ENCODE data around the gene STRBP.

STRBP gene

DNA sequence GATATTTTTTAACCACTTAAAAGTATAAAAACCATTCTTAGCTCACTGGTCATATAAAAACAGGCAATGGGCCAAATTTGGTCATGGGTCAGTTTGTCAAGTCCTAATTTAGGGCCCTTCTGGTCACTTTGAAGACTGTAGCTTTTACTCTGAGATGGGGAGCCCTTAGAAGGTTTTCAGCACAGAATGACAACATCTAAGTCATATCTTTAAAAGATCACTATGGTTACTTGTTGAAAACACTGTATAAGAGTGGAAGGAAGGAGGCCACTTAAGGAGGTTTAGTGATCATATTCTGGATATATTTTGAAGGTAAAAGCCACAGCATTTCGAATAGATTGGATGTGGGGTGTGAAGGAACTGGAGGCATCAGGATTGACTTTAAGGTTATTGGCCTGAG lies 76.7 kb downstream of the STRBP start:
- TF ChIP-seq SIN3A (IDR thresholded peaks at IDR 0.05; ENCODE audit: borderline replicate concordance, insufficient read depth, low read length) (no peak), FOXP2 (optimal IDR thresholded peaks at IDR 0.05; ENCODE audit: borderline replicate concordance, extremely low read depth, extremely low read length, insufficient read depth) (no peak), TAF1 (IDR thresholded peaks at IDR 0.05; ENCODE audit: borderline replicate concordance, insufficient read depth, low read length) (no peak), POLR2AphosphoS5 (IDR thresholded peaks at IDR 0.05; ENCODE audit: low read depth, low read length) (no peak)
- TF ChIP-seq, protein P1, sequence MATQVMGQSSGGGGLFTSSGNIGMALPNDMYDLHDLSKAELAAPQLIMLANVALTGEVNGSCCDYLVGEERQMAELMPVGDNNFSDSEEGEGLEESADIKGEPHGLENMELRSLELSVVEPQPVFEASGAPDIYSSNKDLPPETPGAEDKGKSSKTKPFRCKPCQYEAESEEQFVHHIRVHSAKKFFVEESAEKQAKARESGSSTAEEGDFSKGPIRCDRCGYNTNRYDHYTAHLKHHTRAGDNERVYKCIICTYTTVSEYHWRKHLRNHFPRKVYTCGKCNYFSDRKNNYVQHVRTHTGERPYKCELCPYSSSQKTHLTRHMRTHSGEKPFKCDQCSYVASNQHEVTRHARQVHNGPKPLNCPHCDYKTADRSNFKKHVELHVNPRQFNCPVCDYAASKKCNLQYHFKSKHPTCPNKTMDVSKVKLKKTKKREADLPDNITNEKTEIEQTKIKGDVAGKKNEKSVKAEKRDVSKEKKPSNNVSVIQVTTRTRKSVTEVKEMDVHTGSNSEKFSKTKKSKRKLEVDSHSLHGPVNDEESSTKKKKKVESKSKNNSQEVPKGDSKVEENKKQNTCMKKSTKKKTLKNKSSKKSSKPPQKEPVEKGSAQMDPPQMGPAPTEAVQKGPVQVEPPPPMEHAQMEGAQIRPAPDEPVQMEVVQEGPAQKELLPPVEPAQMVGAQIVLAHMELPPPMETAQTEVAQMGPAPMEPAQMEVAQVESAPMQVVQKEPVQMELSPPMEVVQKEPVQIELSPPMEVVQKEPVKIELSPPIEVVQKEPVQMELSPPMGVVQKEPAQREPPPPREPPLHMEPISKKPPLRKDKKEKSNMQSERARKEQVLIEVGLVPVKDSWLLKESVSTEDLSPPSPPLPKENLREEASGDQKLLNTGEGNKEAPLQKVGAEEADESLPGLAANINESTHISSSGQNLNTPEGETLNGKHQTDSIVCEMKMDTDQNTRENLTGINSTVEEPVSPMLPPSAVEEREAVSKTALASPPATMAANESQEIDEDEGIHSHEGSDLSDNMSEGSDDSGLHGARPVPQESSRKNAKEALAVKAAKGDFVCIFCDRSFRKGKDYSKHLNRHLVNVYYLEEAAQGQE (IDR thresholded peaks at IDR 0.05; ENCODE audit: insufficient read depth in 1 of 2, low read depth in 2 of 2, low read length in 2 of 2), result no peak

DNA sequence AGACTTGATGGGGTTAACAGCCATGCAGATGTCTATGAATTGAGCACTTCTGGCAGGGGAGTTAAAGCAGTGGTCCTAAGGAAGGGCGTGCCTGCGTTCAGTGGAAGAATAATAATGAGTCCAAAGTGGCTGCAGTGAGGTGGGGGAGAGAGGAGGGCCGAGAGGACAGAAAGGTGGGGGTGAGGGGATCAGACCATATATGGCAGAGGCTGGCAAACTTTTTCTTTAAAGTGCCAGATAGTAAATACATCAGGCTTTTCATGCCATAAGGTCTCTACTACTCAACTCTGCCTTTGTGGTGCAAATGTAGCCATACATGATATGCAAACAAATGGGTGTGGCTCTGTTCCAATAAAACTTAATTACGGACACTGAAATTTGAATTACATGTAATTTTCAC lies 77.1 kb downstream of the STRBP start:
- TF ChIP-seq SIN3A (IDR thresholded peaks at IDR 0.05; ENCODE audit: borderline replicate concordance, insufficient read depth, low read length) (no peak), FOXP2 (optimal IDR thresholded peaks at IDR 0.05; ENCODE audit: borderline replicate concordance, extremely low read depth, extremely low read length, insufficient read depth) (no peak), POLR2AphosphoS5 (IDR thresholded peaks at IDR 0.05; ENCODE audit: low read depth, low read length) (no peak), TAF1 (IDR thresholded peaks at IDR 0.05; ENCODE audit: borderline replicate concordance, insufficient read depth, low read length) (no peak)
- TF ChIP-seq, protein P1 (IDR thresholded peaks at IDR 0.05; ENCODE audit: insufficient read depth in 1 of 2, low read depth in 2 of 2, low read length in 2 of 2), result no peak

DNA sequence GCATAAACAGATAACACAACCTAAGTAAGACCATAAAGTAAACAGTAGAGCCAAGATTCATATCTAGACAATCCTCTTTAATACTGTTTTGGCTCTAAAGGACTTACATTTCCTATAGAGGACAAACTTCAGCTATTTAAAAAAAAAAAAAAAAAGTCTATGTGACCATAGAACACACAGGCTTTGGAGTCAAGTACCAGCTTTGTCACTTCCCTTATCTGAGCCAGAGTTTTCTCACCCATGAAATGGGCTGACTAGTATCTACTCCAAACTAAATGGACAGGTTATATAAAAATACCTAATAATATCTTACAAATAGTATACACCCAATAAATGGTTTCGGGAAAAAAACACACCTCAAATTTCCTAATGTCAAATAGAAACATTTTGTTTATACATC lies 81.3 kb downstream of the STRBP start:
- TF ChIP-seq SIN3A (IDR thresholded peaks at IDR 0.05; ENCODE audit: borderline replicate concordance, insufficient read depth, low read length), result no peak
- TF ChIP-seq POLR2AphosphoS5 (IDR thresholded peaks at IDR 0.05; ENCODE audit: low read depth, low read length), result no peak
- TF ChIP-seq FOXP2 (optimal IDR thresholded peaks at IDR 0.05; ENCODE audit: borderline replicate concordance, extremely low read depth, extremely low read length, insufficient read depth), result no peak
- TF ChIP-seq, protein P1 (IDR thresholded peaks at IDR 0.05; ENCODE audit: insufficient read depth in 1 of 2, low read depth in 2 of 2, low read length in 2 of 2), result no peak
- TF ChIP-seq TAF1 (IDR thresholded peaks at IDR 0.05; ENCODE audit: borderline replicate concordance, insufficient read depth, low read length), result no peak

DNA sequence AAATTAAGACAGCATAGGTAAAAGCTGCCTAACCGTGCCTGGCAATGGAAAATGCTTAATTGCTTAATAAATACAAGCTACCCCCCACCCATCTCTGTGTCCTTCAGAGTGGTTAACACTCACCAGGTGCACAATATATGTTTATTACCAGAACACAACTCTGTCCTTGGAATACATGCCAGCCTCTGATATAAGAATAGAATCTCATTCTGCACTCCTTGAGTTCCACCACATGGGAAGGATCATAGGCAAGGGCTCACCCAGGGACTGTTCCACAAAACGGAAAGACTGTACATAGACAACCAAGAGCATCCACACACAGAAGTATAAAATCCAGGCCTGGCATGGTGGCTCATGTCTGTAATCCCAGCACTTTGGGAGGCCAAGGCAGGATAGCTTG lies 91.4 kb downstream of the STRBP start:
- TF ChIP-seq FOXP2 (optimal IDR thresholded peaks at IDR 0.05; ENCODE audit: borderline replicate concordance, extremely low read depth, extremely low read length, insufficient read depth) (no peak), POLR2AphosphoS5 (IDR thresholded peaks at IDR 0.05; ENCODE audit: low read depth, low read length) (no peak), TAF1 (IDR thresholded peaks at IDR 0.05; ENCODE audit: borderline replicate concordance, insufficient read depth, low read length) (no peak), SIN3A (IDR thresholded peaks at IDR 0.05; ENCODE audit: borderline replicate concordance, insufficient read depth, low read length) (no peak)
- TF ChIP-seq, protein P1 (IDR thresholded peaks at IDR 0.05; ENCODE audit: insufficient read depth in 1 of 2, low read depth in 2 of 2, low read length in 2 of 2), result no peak

All from PFSK-1 (cell line).